ENCODE measurements around the gene KRT77.

KRT77 gene

GRCh38 chr12:52658196-52658595 is 45.1 kb downstream of the KRT77 start:
- Histone ChIP-seq H2BK120ac (ENCODE audit: low read depth, low read length) (no peak overlapping the region), H3K18ac (ENCODE audit: low read length) (no peak overlapping the region), H3K36me3 (replicated peaks in 1 of 2; ENCODE audit: control insufficient read depth in 2 of 2, insufficient read depth in 2 of 2, low read length in 2 of 2) (no peaks in the 10 kb centered on the region), H3K9me3 (replicated peaks in 1 of 2; ENCODE audit: control insufficient read depth in 2 of 2, insufficient read depth in 1 of 2, low read depth in 1 of 2, low read length in 2 of 2) (no peaks in the 10 kb centered on the region), H2BK5ac (ENCODE audit: low read length) (no peak overlapping the region), H3K4me2 (ENCODE audit: insufficient read depth, low read length, poor library complexity, severe bottlenecking) (no peak overlapping the region), H2AFZ (ENCODE audit: low read length) (no peak overlapping the region), H4K8ac (ENCODE audit: low read depth, low read length) (no peak overlapping the region), H4K91ac (ENCODE audit: low read depth, low read length, poor library complexity) (no peak overlapping the region), H3K4me1 (ENCODE audit: control insufficient read depth in 2 of 2, insufficient read depth in 1 of 2, low read depth in 1 of 2, low read length in 2 of 2) (peaks cover 0 to 2% of the 10 kb centered on the region in 2 donors), H2BK12ac (ENCODE audit: low read length) (no peak overlapping the region), H3K14ac (ENCODE audit: low read length) (no peak overlapping the region), H3K4me3 (ENCODE audit: low read length in 2 of 2) (no peak overlapping the region), H3K9ac (ENCODE audit: low read depth, low read length, poor library complexity) (no peak overlapping the region), H2AK5ac (ENCODE audit: low read depth, low read length) (no peak overlapping the region), H3K79me1 (ENCODE audit: low read depth, low read length) (no peaks in the 10 kb centered on the region), H3K27ac (replicated peaks; ENCODE audit: low read length) (no peak overlapping the region), H3K27me3 (ENCODE audit: control insufficient read depth in 3 of 3, insufficient read depth in 3 of 3, low read depth in 1 of 3, low read length in 3 of 3) (peaks cover 0 to 8% (median 0%) of the 10 kb centered on the region in 3 experiments), H3K4ac (ENCODE audit: low read length) (no peak overlapping the region), H3K23ac (ENCODE audit: low read depth, low read length, poor library complexity) (no peak overlapping the region), H2BK15ac (ENCODE audit: low read length) (no peak overlapping the region)
- no peak for DNase-seq (ENCODE audit: low spot score)
- no CpG with 5 or more reads among the region's 4 CpGs for WGBS, 2 donors (ENCODE audit: extremely low coverage in 2 of 2, insufficient read length in 2 of 2, insufficient replicate concordance in 1 of 2)

GRCh38 chr12:52657250-52657902 is 45.9 kb downstream of the KRT77 start:
- DNase-seq (ENCODE audit: low spot score): no peak
- no peak overlapping the region for H4K8ac ChIP-seq (ENCODE audit: low read depth, low read length)
- H3K4me2 ChIP-seq (ENCODE audit: insufficient read depth, low read length, poor library complexity, severe bottlenecking): no peak overlapping the region
- no peak overlapping the region for H2AFZ ChIP-seq (ENCODE audit: low read length)
- H4K91ac ChIP-seq (ENCODE audit: low read depth, low read length, poor library complexity): no peak overlapping the region
- no peaks in the 10 kb centered on the region for H3K9me3 ChIP-seq (replicated peaks in 1 of 2; ENCODE audit: control insufficient read depth in 2 of 2, insufficient read depth in 1 of 2, low read depth in 1 of 2, low read length in 2 of 2)
- H3K14ac ChIP-seq (ENCODE audit: low read length): no peak overlapping the region
- no peak overlapping the region for H2BK5ac ChIP-seq (ENCODE audit: low read length)
- peaks cover 0 to 8% (median 0%) of the 10 kb centered on the region in 3 experiments for H3K27me3 ChIP-seq (ENCODE audit: control insufficient read depth in 3 of 3, insufficient read depth in 3 of 3, low read depth in 1 of 3, low read length in 3 of 3)
- no peak overlapping the region for H2BK120ac ChIP-seq (ENCODE audit: low read depth, low read length)
- WGBS, 2 donors (ENCODE audit: extremely low coverage in 2 of 2, insufficient read length in 2 of 2, insufficient replicate concordance in 1 of 2): no CpG with 5 or more reads among the region's 6 CpGs
- H3K18ac ChIP-seq (ENCODE audit: low read length): no peak overlapping the region
- H2BK15ac ChIP-seq (ENCODE audit: low read length): no peak overlapping the region
- no peak overlapping the region for H3K9ac ChIP-seq (ENCODE audit: low read depth, low read length, poor library complexity)
- H3K79me1 ChIP-seq (ENCODE audit: low read depth, low read length): no peaks in the 10 kb centered on the region
- no peaks in the 10 kb centered on the region for H3K36me3 ChIP-seq (replicated peaks in 1 of 2; ENCODE audit: control insufficient read depth in 2 of 2, insufficient read depth in 2 of 2, low read length in 2 of 2)
- no peak overlapping the region for H3K23ac ChIP-seq (ENCODE audit: low read depth, low read length, poor library complexity)
- peaks cover 0 to 2% of the 10 kb centered on the region in 2 donors for H3K4me1 ChIP-seq (ENCODE audit: control insufficient read depth in 2 of 2, insufficient read depth in 1 of 2, low read depth in 1 of 2, low read length in 2 of 2)
- no peak overlapping the region for H2BK12ac ChIP-seq (ENCODE audit: low read length)
- no peak overlapping the region for H3K4me3 ChIP-seq (ENCODE audit: low read length in 2 of 2)
- no peak overlapping the region for H3K27ac ChIP-seq (replicated peaks; ENCODE audit: low read length)
- no peak overlapping the region for H2AK5ac ChIP-seq (ENCODE audit: low read depth, low read length)
- no peak overlapping the region for H3K4ac ChIP-seq (ENCODE audit: low read length)

GRCh38 chr12:52656616-52657015 is 46.7 kb downstream of the KRT77 start:
- Histone ChIP-seq H3K79me1 (ENCODE audit: low read depth, low read length) (no peaks in the 10 kb centered on the region), H3K18ac (ENCODE audit: low read length) (no peak overlapping the region), H4K8ac (ENCODE audit: low read depth, low read length) (no peak overlapping the region), H3K9me3 (replicated peaks in 1 of 2; ENCODE audit: control insufficient read depth in 2 of 2, insufficient read depth in 1 of 2, low read depth in 1 of 2, low read length in 2 of 2) (peaks cover 0 to 2% of the 10 kb centered on the region in 2 donors), H3K14ac (ENCODE audit: low read length) (no peak overlapping the region), H4K91ac (ENCODE audit: low read depth, low read length, poor library complexity) (no peak overlapping the region), H2AFZ (ENCODE audit: low read length) (no peak overlapping the region), H2BK5ac (ENCODE audit: low read length) (no peak overlapping the region), H2BK15ac (ENCODE audit: low read length) (no peak overlapping the region), H3K27me3 (ENCODE audit: control insufficient read depth in 3 of 3, insufficient read depth in 3 of 3, low read depth in 1 of 3, low read length in 3 of 3) (peaks cover 0 to 5% (median 0%) of the 10 kb centered on the region in 3 experiments), H3K9ac (ENCODE audit: low read depth, low read length, poor library complexity) (no peak overlapping the region), H3K4me2 (ENCODE audit: insufficient read depth, low read length, poor library complexity, severe bottlenecking) (no peak overlapping the region), H3K36me3 (replicated peaks in 1 of 2; ENCODE audit: control insufficient read depth in 2 of 2, insufficient read depth in 2 of 2, low read length in 2 of 2) (no peaks in the 10 kb centered on the region), H3K4ac (ENCODE audit: low read length) (no peak overlapping the region), H2BK12ac (ENCODE audit: low read length) (no peak overlapping the region), H3K23ac (ENCODE audit: low read depth, low read length, poor library complexity) (no peak overlapping the region), H3K4me3 (ENCODE audit: low read length in 2 of 2) (no peak overlapping the region), H3K4me1 (ENCODE audit: control insufficient read depth in 2 of 2, insufficient read depth in 1 of 2, low read depth in 1 of 2, low read length in 2 of 2) (peaks cover 0 to 2% of the 10 kb centered on the region in 2 donors), H2AK5ac (ENCODE audit: low read depth, low read length) (no peak overlapping the region), H2BK120ac (ENCODE audit: low read depth, low read length) (no peak overlapping the region), H3K27ac (replicated peaks; ENCODE audit: low read length) (no peak overlapping the region)
- WGBS, 2 donors (ENCODE audit: extremely low coverage in 2 of 2, insufficient read length in 2 of 2, insufficient replicate concordance in 1 of 2): no CpG with 5 or more reads among the region's 4 CpGs
- no peak for DNase-seq (ENCODE audit: low spot score)

- Histone ChIP-seq H3K4ac (ENCODE audit: low read length) (no peak overlapping the region), H3K9me3 (replicated peaks in 1 of 2; ENCODE audit: control insufficient read depth in 2 of 2, insufficient read depth in 1 of 2, low read depth in 1 of 2, low read length in 2 of 2) (peaks cover 0 to 2% of the 10 kb centered on the region in 2 donors), H3K79me1 (ENCODE audit: low read depth, low read length) (no peaks in the 10 kb centered on the region), H2AK5ac (ENCODE audit: low read depth, low read length) (no peak overlapping the region), H2BK120ac (ENCODE audit: low read depth, low read length) (no peak overlapping the region), H3K9ac (ENCODE audit: low read depth, low read length, poor library complexity) (no peak overlapping the region), H3K14ac (ENCODE audit: low read length) (no peak overlapping the region), H4K91ac (ENCODE audit: low read depth, low read length, poor library complexity) (no peak overlapping the region), H2BK12ac (ENCODE audit: low read length) (no peak overlapping the region), H3K4me1 (ENCODE audit: control insufficient read depth in 2 of 2, insufficient read depth in 1 of 2, low read depth in 1 of 2, low read length in 2 of 2) (peaks cover 0 to 2% of the 10 kb centered on the region in 2 donors), H2BK15ac (ENCODE audit: low read length) (no peak overlapping the region), H2AFZ (ENCODE audit: low read length) (no peak overlapping the region), H3K18ac (ENCODE audit: low read length) (no peak overlapping the region), H3K27ac (replicated peaks; ENCODE audit: low read length) (no peak overlapping the region), H2BK5ac (ENCODE audit: low read length) (no peak overlapping the region), H3K23ac (ENCODE audit: low read depth, low read length, poor library complexity) (no peak overlapping the region), H3K36me3 (replicated peaks in 1 of 2; ENCODE audit: control insufficient read depth in 2 of 2, insufficient read depth in 2 of 2, low read length in 2 of 2) (no peaks in the 10 kb centered on the region), H3K4me3 (ENCODE audit: low read length in 2 of 2) (no peak overlapping the region), H4K8ac (ENCODE audit: low read depth, low read length) (no peak overlapping the region), H3K27me3 (ENCODE audit: control insufficient read depth in 3 of 3, insufficient read depth in 3 of 3, low read depth in 1 of 3, low read length in 3 of 3) (peaks cover 0 to 5% (median 0%) of the 10 kb centered on the region in 3 experiments), H3K4me2 (ENCODE audit: insufficient read depth, low read length, poor library complexity, severe bottlenecking) (no peak overlapping the region)
- no peak for DNase-seq (ENCODE audit: low spot score)
- no CpG with 5 or more reads among the region's 8 CpGs for WGBS, 2 donors (ENCODE audit: extremely low coverage in 2 of 2, insufficient read length in 2 of 2, insufficient replicate concordance in 1 of 2)
These were observed 47.6 kb downstream of the KRT77 start for GRCh38 chr12:52655720-52656124.

Measured in neuronal stem cell (in vitro differentiated cells).